ENCODE measurements around the gene MRS2. TPM values are rescaled to one million over a fixed set of nuclear protein-coding genes. Genes with fewer than 3 reads are reported as not detected.
A peak's percentile ranks its signal among the peaks of the same experiment; 100 is the strongest.
"Not testable (repeated sequence)": the region's sequence is repeated elsewhere in the genome, so short reads cannot be mapped to it uniquely, and the experiment has no call there.

MRS2 gene
- total and polyA plus RNA-seq, 8 donors = 8.4 to 45.2 (median 25.9) TPM

DNA sequence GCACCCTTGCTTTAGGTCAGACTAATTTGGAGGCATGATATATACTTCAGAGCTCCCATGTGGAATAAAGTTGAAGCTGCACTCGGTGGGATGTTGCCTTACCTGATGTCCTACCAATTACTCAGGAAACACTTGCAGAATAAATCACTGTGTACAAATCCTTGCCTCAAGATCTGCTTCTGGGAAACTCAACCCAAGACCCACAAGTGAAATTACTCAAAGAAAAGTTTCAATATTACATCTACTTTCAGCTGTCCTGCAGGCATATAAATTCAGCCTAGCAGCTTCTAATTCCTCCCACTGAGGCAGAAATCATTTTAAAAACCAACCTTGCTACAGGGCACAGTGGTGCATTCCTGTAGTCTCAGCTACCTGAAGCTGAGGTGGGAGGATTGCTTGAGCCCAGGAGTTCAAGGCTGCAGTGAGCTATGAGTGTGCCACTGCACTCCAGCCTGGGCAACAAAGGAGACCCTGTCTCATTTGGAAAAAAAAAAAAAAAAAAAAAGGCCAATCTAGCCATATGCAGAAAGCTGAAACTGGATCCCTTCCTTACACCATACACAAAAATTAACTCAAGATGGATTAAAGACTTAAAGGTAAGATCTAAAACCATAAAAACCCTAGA is 24.2 kb upstream of the MRS2 start:
- Histone ChIP-seq H3K4me3 (no peak overlapping the region), H3K9me3 (no peaks in the 10 kb centered on the region), H3K4me1 (no peaks in the 10 kb centered on the region), H3K27ac (no peak overlapping the region), H3K27me3 (no peaks in the 10 kb centered on the region), H3K36me3 (no peaks in the 10 kb centered on the region)
- 63 to 81% (median 68%) methylated on average over 1 of the region's 1 CpG for WGBS, 5 donors
- no peak for DNase-seq
- TF ChIP-seq POLR2A (IDR thresholded peaks at IDR 0.05) = no peak
- TF ChIP-seq POLR2AphosphoS5 (IDR thresholded peaks at IDR 0.05) = no peak
- TF ChIP-seq, protein P1, sequence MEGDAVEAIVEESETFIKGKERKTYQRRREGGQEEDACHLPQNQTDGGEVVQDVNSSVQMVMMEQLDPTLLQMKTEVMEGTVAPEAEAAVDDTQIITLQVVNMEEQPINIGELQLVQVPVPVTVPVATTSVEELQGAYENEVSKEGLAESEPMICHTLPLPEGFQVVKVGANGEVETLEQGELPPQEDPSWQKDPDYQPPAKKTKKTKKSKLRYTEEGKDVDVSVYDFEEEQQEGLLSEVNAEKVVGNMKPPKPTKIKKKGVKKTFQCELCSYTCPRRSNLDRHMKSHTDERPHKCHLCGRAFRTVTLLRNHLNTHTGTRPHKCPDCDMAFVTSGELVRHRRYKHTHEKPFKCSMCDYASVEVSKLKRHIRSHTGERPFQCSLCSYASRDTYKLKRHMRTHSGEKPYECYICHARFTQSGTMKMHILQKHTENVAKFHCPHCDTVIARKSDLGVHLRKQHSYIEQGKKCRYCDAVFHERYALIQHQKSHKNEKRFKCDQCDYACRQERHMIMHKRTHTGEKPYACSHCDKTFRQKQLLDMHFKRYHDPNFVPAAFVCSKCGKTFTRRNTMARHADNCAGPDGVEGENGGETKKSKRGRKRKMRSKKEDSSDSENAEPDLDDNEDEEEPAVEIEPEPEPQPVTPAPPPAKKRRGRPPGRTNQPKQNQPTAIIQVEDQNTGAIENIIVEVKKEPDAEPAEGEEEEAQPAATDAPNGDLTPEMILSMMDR (IDR thresholded peaks at IDR 0.05) = no peak
- intact Hi-C loops (cut with DNase I; ENCODE audit: low total_unique reads) = no loop called here

DNA sequence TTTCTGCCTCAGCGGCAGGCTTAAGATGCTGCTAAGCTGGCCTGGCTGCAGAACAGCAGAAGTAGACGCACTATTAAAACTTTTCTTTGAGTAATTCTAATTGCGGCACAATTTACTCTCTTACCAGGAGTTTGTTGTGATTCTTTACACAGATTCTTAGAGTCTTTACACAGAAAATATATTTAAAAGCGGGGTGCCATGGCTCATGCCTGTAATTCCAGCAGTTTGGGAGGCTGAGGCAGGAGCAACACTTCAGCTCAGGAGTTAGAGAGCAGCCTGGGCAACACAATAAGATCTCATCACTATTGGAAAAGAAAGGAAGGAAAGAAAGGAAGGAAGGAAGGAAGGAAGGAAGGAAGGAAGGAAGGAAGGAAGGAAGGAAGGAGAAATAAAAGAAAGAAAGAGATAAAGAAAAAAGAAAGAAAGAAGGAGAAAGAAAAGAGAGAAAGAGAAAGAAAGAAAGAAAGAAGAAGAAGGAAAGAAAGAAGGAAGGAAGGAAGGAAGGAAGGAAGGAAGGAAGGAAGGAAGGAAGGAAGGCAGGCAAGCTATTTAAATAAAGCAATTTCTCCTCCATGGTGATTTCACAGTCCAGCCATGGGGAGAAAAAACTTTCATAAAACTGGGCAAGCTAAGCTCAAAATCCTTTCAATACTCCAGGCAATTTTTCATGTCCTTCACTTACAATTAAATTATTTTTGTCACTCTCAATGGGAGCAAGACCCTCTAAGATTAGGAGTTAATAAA is 21.1 kb upstream of the MRS2 start:
- no peak overlapping the region for H3K4me3 ChIP-seq
- DNase-seq = no peak
- no peak overlapping the region for H3K27ac ChIP-seq
- WGBS, 5 donors = 89 to 95% (median 95%) methylated on average over 4 of the region's 4 CpGs
- H3K4me1 ChIP-seq = no peaks in the 10 kb centered on the region
- H3K9me3 ChIP-seq = no peaks in the 10 kb centered on the region
- no peaks in the 10 kb centered on the region for H3K36me3 ChIP-seq
- intact Hi-C loops (cut with DNase I; ENCODE audit: low total_unique reads) = no loop called here
- TF ChIP-seq, protein P1 (IDR thresholded peaks at IDR 0.05) = no peak
- no peak for TF ChIP-seq POLR2A (IDR thresholded peaks at IDR 0.05)
- H3K27me3 ChIP-seq = peaks cover 0 to 8% (median 0%) of the 10 kb centered on the region in 3 donors

DNA sequence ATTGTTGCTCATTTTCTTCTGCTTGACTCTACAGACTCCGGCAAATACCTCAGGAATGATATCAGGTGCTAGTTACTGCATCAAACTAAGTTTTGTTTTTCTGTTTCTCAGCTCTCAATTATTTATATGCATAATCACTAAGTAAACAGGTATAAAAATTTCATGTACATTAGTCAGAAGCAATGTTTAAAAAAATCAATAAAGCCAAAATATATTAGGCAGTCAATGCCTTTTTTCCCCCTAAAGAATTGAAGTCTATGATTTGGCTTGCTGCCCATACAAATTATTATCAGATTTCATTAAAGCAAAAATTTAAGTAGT is 20.6 kb upstream of the MRS2 start:
- Histone ChIP-seq H3K4me3 (no peak overlapping the region), H3K27me3 (peaks cover 0 to 8% (median 0%) of the 10 kb centered on the region in 3 donors), H3K27ac (no peak overlapping the region), H3K9me3 (no peaks in the 10 kb centered on the region), H3K36me3 (no peaks in the 10 kb centered on the region), H3K4me1 (no peaks in the 10 kb centered on the region)
- TF ChIP-seq, protein P1 (IDR thresholded peaks at IDR 0.05) = no peak
- TF ChIP-seq EP300 (IDR thresholded peaks at IDR 0.05) (no peak), POLR2AphosphoS5 (IDR thresholded peaks at IDR 0.05) (no peak), POLR2A (IDR thresholded peaks at IDR 0.05) (no peak)
- 65 to 91% (median 67%) methylated on average over 1 of the region's 1 CpG for WGBS, 5 donors
- intact Hi-C loops (cut with DNase I; ENCODE audit: low total_unique reads) = no loop called here
- DNase-seq = no peak

DNA sequence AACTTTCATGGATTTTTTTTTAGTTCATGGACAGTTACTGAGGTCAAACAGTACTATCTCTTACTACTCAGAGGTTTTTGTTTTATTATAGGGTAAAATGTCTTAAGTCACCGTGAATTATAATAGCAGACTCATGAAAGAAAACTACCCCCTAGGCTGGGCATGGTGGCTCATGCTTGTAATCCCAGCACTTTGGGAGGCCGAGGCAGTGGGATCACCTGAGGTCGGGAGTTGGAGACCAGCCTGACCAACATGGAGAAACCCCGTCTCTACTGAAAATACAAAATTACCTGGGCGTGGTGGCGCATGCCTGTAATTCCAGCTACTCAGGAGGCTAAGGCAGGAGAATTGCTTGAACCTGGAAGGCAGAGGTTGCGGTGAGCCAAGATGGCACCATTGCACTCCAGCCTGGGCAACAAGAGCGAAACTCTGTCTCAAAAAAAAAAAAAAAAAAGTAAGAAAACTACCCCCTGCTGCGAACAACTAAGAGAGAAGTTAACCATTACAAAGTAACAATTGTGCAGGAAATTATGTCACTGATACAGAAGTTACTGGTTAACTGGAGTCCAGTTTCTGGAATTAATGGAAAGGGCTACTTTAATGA is 19.7 kb upstream of the MRS2 start:
- H3K27ac ChIP-seq; H3K27me3 ChIP-seq; H3K4me3 ChIP-seq; H3K9me3 ChIP-seq; H3K4me1 ChIP-seq; intact Hi-C loops (cut with DNase I; ENCODE audit: low total_unique reads); H3K36me3 ChIP-seq: not testable (repeated sequence)
- 83 to 87% (median 85%) methylated on average over 9 of the region's 9 CpGs for WGBS, 5 donors
- peak in 1 of 2 donors; percentile 25 for DNase-seq

DNA sequence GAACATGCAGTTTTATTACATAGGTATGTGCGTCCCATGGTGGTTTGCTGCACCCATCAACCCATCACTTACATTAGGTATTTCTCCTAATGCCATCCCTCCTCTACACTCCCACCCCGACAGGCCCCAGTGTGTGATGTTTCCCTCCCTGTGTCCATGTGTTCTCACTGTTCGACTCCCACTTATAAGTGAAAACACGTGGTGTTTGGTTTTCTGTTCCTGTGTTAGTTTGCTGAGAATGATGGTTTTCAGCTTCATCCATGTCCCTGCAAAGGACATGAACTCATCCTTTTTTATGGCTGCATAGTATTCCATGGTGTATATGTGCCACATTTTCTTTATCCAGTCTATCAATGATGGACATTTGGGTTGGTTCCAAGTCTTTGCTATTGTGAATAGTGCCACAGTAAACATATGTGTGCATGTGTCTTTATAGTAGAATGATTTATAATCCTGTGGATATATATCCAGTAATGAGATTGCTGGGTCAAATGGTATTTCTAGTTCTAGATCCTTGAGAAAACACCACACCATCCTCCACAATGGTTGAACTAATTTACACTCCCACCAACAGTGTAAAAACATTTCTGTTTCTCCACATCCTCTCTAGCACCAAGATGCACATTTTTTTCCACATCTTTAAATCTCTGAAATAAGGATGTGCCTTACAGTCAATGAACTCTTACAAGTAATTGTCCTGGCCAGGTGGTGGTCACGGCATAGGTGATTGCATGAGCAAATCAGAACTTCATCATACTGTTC is 18.2 kb upstream of the MRS2 start:
- H3K36me3 ChIP-seq; H3K4me3 ChIP-seq; DNase-seq; H3K4me1 ChIP-seq; H3K27ac ChIP-seq; H3K27me3 ChIP-seq; intact Hi-C loops (cut with DNase I; ENCODE audit: low total_unique reads); H3K9me3 ChIP-seq: not testable (repeated sequence)
- 89 to 93% (median 92%) methylated on average over 5 of the region's 5 CpGs for WGBS, 5 donors
